Activated T-helper 1 cell treated with anti-CD3 and anti-CD28 coated beads, Interleukin-12 subunit alpha, Interleukin-12 subunit beta, Interleukin-2, Interleukin-4 antibody, amounts not matched to agents 30 ng/mL and 10 ng/mL and 1 ng/mL, durations not matched to agents 14 hours and 24 hours and 36 hours (primary cell): Measurements from ENCODE around the gene PKD1L1. TPM values are rescaled to one million over a fixed set of nuclear protein-coding genes. Genes with fewer than 3 reads are reported as not detected.
"Not testable (repeated sequence)": the region's sequence is repeated elsewhere in the genome, so short reads cannot be mapped to it uniquely, and the experiment has no call there.

Experiments used
- DNase-seq: peaks from one replicate; pipeline ENCODE4 v3.0.0; 2021; ENCODE audit warnings: low spot score
- H3K27ac Mint-ChIP-seq: one replicate; pipeline ENCODE4 v1.8.0; 2021; ENCODE audit warnings: mild to moderate bottlenecking, mixed read lengths
- H3K27me3 Mint-ChIP-seq: one replicate; pipeline ENCODE4 v1.8.0; 2022; ENCODE audit warnings: mild to moderate bottlenecking, moderate library complexity, mixed read lengths; ENCODE audit not compliant: insufficient read depth
- H3K36me3 Mint-ChIP-seq: one replicate; pipeline ENCODE4 v1.8.0; 2021; ENCODE audit warnings: low read depth, mixed read lengths
- H3K4me1 Mint-ChIP-seq: one replicate; pipeline ENCODE4 v1.8.0; 2021; ENCODE audit warnings: low read depth, mixed read lengths
- H3K4me3 Mint-ChIP-seq: one replicate; pipeline ENCODE4 v1.8.0; 2021; ENCODE audit warnings: mild to moderate bottlenecking, moderate library complexity, mixed read lengths
- H3K9me3 Mint-ChIP-seq: one replicate; pipeline ENCODE4 v1.8.0; 2021; ENCODE audit warnings: mixed read lengths
- intact Hi-C: fragments of 100-400 bp; cut with micrococcal nuclease; formaldehyde crosslinking; loops from one replicate; pipeline ENCODE4 v1.15.1; 2024
- total RNA-seq: library from RNA; stranded (reverse); gene quantifications from 2 replicates; pipeline ENCODE4 v1.2.3, GENCODE V29; 2022

The PKD1L1 gene
- total RNA-seq, 1 donor from 2014 or later: not detected

GRCh38 chr7:47793186-47793585 is 155.1 kb downstream of the PKD1L1 start:
- H3K4me1 Mint-ChIP-seq, intact Hi-C loops, H3K36me3 Mint-ChIP-seq, DNase-seq, H3K27me3 Mint-ChIP-seq, H3K4me3 Mint-ChIP-seq, H3K9me3 Mint-ChIP-seq, H3K27ac Mint-ChIP-seq: not testable (repeated sequence)

GRCh38 chr7:47792521-47793121 is 155.6 kb downstream of the PKD1L1 start:
- H3K4me3 Mint-ChIP-seq: no peak overlapping the region
- no peaks in the 10 kb centered on the region for H3K27me3 Mint-ChIP-seq
- no peaks in the 10 kb centered on the region for H3K9me3 Mint-ChIP-seq
- H3K36me3 Mint-ChIP-seq: no peaks in the 10 kb centered on the region
- intact Hi-C loops: no loop called here
- H3K4me1 Mint-ChIP-seq: no peaks in the 10 kb centered on the region
- H3K27ac Mint-ChIP-seq: no peak overlapping the region
- no peak for DNase-seq

- Mint-ChIP-seq H3K27me3 (no peaks in the 10 kb centered on the region), H3K36me3 (no peaks in the 10 kb centered on the region), H3K4me1 (no peaks in the 10 kb centered on the region), H3K4me3 (no peak overlapping the region), H3K9me3 (no peaks in the 10 kb centered on the region), H3K27ac (no peak overlapping the region)
- intact Hi-C loops: no loop called here
- no peak for DNase-seq
Measured at GRCh38 chr7:47791682-47792081, 156.6 kb downstream of the PKD1L1 start.

- no peak for DNase-seq
- no peaks in the 10 kb centered on the region for H3K4me1 Mint-ChIP-seq
- intact Hi-C loops: no loop called here
- no peaks in the 10 kb centered on the region for H3K27me3 Mint-ChIP-seq
- no peak overlapping the region for H3K4me3 Mint-ChIP-seq
- no peak overlapping the region for H3K27ac Mint-ChIP-seq
- H3K36me3 Mint-ChIP-seq: no peaks in the 10 kb centered on the region
- no peaks in the 10 kb centered on the region for H3K9me3 Mint-ChIP-seq
Measured at GRCh38 chr7:47788083-47788482, 160.2 kb downstream of the PKD1L1 start.

- Mint-ChIP-seq H3K27me3 (no peaks in the 10 kb centered on the region), H3K9me3 (no peaks in the 10 kb centered on the region), H3K4me1 (no peaks in the 10 kb centered on the region), H3K36me3 (no peaks in the 10 kb centered on the region), H3K4me3 (no peak overlapping the region), H3K27ac (no peak overlapping the region)
- no peak for DNase-seq
- intact Hi-C loops: no loop called here
Measured at GRCh38 chr7:47787249-47788069, 160.8 kb downstream of the PKD1L1 start.

GRCh38 chr7:47786557-47787248 is 161.6 kb downstream of the PKD1L1 start:
- no peaks in the 10 kb centered on the region for H3K9me3 Mint-ChIP-seq
- no peak overlapping the region for H3K27ac Mint-ChIP-seq
- H3K27me3 Mint-ChIP-seq: no peaks in the 10 kb centered on the region
- no peak for DNase-seq
- no peak overlapping the region for H3K4me3 Mint-ChIP-seq
- no peaks in the 10 kb centered on the region for H3K4me1 Mint-ChIP-seq
- intact Hi-C loops: no loop called here
- no peaks in the 10 kb centered on the region for H3K36me3 Mint-ChIP-seq

- Mint-ChIP-seq H3K36me3 (no peaks in the 10 kb centered on the region), H3K4me1 (no peaks in the 10 kb centered on the region), H3K27ac (no peak overlapping the region), H3K27me3 (no peaks in the 10 kb centered on the region), H3K9me3 (no peaks in the 10 kb centered on the region), H3K4me3 (no peak overlapping the region)
- intact Hi-C loops: no loop called here
- no peak for DNase-seq
Measured at GRCh38 chr7:47785923-47786556, 162.2 kb downstream of the PKD1L1 start.

- H3K27me3 Mint-ChIP-seq: no peaks in the 10 kb centered on the region
- H3K4me1 Mint-ChIP-seq: no peaks in the 10 kb centered on the region
- no peaks in the 10 kb centered on the region for H3K9me3 Mint-ChIP-seq
- intact Hi-C loops: no loop called here
- DNase-seq: no peak
- no peak overlapping the region for H3K4me3 Mint-ChIP-seq
- no peaks in the 10 kb centered on the region for H3K36me3 Mint-ChIP-seq
- no peak overlapping the region for H3K27ac Mint-ChIP-seq
Measured at GRCh38 chr7:47783456-47784223, 164.6 kb downstream of the PKD1L1 start.

- H3K27ac Mint-ChIP-seq: no peak overlapping the region
- H3K4me1 Mint-ChIP-seq: no peaks in the 10 kb centered on the region
- no peaks in the 10 kb centered on the region for H3K36me3 Mint-ChIP-seq
- no peaks in the 10 kb centered on the region for H3K27me3 Mint-ChIP-seq
- no peak for DNase-seq
- intact Hi-C loops: no loop called here
- H3K9me3 Mint-ChIP-seq: no peaks in the 10 kb centered on the region
- no peak overlapping the region for H3K4me3 Mint-ChIP-seq
Measured at GRCh38 chr7:47782792-47783191, 165.5 kb downstream of the PKD1L1 start.

GRCh38 chr7:47782022-47782421 is 166.2 kb downstream of the PKD1L1 start:
- no peaks in the 10 kb centered on the region for H3K27me3 Mint-ChIP-seq
- no peak for DNase-seq
- no peaks in the 10 kb centered on the region for H3K9me3 Mint-ChIP-seq
- no peak overlapping the region for H3K4me3 Mint-ChIP-seq
- intact Hi-C loops: no loop called here
- H3K27ac Mint-ChIP-seq: no peak overlapping the region
- no peaks in the 10 kb centered on the region for H3K4me1 Mint-ChIP-seq
- H3K36me3 Mint-ChIP-seq: no peaks in the 10 kb centered on the region

- no peak overlapping the region for H3K4me3 Mint-ChIP-seq
- H3K4me1 Mint-ChIP-seq: no peaks in the 10 kb centered on the region
- H3K27me3 Mint-ChIP-seq: no peaks in the 10 kb centered on the region
- intact Hi-C loops: no loop called here
- no peaks in the 10 kb centered on the region for H3K9me3 Mint-ChIP-seq
- no peak overlapping the region for H3K27ac Mint-ChIP-seq
- H3K36me3 Mint-ChIP-seq: no peaks in the 10 kb centered on the region
- DNase-seq: no peak
Measured at GRCh38 chr7:47780555-47780954, 167.7 kb downstream of the PKD1L1 start.

- intact Hi-C loops: no loop called here
- no peaks in the 10 kb centered on the region for H3K36me3 Mint-ChIP-seq
- H3K27ac Mint-ChIP-seq: no peak overlapping the region
- H3K4me3 Mint-ChIP-seq: no peak overlapping the region
- H3K4me1 Mint-ChIP-seq: no peaks in the 10 kb centered on the region
- DNase-seq: no peak
- H3K9me3 Mint-ChIP-seq: no peaks in the 10 kb centered on the region
- H3K27me3 Mint-ChIP-seq: peaks cover 4% of the 10 kb centered on the region
Measured at GRCh38 chr7:47779341-47779771, 168.9 kb downstream of the PKD1L1 start.
